ENCODE results near the gene SLC26A1.

SLC26A1 gene, protein sequence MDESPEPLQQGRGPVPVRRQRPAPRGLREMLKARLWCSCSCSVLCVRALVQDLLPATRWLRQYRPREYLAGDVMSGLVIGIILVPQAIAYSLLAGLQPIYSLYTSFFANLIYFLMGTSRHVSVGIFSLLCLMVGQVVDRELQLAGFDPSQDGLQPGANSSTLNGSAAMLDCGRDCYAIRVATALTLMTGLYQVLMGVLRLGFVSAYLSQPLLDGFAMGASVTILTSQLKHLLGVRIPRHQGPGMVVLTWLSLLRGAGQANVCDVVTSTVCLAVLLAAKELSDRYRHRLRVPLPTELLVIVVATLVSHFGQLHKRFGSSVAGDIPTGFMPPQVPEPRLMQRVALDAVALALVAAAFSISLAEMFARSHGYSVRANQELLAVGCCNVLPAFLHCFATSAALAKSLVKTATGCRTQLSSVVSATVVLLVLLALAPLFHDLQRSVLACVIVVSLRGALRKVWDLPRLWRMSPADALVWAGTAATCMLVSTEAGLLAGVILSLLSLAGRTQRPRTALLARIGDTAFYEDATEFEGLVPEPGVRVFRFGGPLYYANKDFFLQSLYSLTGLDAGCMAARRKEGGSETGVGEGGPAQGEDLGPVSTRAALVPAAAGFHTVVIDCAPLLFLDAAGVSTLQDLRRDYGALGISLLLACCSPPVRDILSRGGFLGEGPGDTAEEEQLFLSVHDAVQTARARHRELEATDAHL

DNA sequence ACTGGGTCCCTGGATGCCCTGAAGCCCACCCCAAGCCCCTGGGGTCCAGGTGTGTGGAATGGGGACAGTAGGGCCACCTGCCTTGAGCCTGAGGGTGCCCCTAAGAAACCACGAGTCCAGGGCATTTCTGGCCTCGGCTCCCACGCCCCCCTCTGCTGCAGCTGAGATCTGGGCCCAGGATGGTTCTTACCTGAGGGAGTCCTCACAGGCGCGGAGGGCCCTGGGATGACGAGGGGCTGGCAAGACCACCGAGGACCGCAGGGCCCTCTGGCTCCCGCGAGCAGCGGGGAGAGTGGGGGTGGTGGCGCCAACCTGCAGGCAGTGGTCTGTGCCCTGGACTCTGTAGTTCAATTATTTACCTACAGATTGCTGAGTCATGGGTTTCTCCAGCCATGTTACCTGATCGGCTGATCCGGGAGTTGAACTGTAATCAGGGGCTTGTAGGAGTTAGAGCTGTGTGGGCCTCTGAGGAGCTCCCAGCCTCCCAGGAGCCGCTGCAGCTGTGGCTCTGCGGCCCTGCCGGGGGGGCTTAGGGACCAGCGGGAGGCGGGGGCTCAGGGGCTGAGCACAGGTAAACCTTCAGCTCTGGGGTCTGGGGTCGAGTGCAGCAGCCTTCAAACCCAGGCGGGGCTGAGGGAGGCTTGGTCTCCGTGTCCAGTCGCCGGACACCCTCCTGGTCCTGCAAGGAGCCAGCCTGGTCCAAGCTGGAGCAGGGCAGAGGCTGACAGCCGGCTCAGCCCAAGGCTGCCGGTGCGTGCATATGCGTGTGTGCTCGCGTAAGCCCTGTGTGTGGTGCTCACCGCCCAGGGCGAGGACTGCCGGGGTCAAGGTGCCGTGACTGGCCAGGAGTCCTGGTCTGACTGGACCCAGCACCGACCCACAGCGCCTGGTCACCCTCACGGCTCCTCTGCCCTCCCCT lies at the start of gene SLC26A1:
SLC26A1 (minus strand) TSS at position 294 of the 919 bp plus-strand sequence. CDS start 1,701 bp downstream, outside the sequence.
- DNase-seq (ENCODE audit: low read depth in 2 of 2) = no peak

DNA sequence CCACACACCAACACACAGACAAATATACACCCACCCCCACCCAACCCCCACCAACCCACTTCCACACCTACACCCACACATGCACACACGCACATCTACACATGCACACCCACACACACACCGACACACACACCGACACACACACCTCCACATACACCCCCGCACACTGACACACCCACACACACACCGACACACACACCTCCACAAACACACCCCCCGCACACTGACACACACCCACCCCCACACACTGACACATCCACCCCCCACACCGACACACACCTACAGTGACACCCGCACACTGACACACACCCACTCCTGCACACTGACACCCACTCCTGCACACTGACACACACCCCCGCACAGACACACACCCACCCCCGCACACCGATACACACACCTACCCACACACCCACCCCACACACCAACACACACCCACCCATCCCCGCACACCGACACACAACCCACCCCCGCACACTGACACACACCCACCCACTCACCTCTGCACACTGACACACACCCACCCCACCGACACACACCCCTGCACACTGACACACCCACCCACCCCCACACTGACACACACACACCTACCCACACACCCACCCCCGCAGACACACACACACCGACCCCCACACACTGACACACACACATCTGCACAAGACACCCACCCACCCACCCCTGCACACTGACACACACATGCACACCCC lies 49.3 kb upstream of the SLC26A1 start:
- no peak for DNase-seq (ENCODE audit: low read depth in 2 of 2)

DNA sequence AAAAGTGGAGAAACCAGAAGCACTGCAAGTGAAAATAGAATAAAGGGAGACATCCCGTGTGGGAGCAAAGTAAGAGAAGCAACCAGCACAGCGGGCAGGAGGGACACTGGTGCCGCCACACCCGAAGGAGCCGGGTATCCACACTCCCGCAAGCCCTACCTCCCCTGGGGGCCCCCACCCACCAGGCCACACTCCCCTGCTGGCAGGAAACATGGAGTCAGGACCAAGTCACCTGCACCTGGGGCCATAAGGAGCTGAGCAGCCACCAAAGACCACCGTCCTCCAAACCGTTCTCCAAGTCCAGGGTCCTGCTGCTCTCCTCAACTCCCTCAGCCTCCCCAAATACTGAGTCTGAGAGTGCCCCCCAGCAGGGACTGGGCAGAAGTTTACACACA lies 48.7 kb upstream of the SLC26A1 start:
- DNase-seq (ENCODE audit: low read depth in 2 of 2) = no peak

DNA sequence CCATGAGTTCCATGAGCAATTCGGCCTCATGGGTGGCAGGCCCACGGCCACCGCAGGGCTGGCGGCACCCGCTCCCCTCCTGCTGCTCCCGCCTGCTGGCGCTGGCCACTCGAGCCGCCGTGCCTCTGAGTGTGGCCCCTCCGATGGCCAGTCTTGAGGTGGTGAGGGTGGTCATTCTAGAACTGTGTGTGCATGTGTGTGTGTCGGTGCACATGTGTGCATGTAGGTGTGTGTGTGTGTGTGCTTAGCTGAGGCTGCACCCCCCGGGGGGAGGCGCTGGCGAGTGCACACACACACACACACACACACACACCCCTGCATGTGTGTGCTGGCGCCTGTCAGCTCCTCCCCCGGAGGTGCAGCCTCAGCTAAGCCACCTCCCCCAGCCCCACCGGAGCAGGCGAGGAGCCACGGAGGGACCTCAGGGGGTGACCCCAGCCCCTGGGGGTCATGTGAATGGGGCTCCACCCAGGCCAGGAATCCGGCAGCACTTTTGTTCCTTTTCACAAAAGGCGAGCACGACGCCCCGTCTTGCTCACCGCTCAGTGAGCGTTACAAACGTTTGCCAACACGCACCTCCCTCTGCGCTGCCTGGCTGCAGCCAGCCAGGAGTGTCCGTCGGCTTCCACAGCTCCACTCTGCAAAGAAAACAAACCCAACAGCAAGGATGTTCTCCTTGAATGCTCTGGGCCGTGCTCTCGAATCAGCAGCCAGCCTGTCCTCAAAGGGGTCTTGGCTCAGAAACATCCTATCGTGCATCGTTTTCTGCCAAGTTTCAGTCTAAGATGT lies 48.1 kb upstream of the SLC26A1 start:
- DNase-seq (ENCODE audit: low read depth in 2 of 2) = no peak

DNA sequence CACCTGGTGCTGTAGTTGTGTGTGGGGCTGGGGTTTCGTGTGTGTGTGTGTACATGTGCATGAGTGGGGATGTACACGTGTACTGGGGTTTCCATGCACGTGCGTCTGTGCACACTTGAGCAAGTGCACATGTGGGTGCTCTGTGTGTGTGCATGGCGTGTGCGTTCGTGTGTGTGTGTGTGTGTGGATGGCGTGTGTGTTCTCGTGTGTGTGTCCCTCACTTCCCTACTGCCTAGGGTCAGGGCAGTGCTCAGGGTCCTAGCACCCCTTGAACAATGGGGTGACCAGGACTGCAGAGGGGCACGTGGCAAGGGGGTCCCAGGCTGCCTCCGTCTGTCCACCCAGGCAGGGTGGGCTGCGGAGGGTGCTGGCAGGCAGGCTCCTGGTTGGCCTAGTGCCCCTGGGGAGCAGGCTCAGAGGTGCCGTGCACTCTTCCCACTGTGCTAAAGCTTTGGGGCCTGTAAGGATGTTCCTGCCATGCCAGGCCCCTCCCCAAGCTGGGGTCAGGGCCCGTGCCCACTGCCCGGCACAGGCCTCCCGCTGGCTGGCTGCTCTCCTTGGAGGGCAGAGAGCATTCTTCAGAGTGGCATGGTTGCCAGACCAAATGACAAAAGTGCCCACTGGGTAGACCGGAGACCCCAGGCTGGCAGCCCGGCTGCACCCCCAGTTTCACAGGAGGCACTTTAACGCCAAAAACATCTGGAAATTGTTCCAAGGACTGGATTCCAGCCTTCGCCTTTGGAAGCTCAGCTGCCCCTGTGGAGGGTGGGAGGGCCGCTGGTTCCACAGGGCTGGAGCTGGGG lies 47.3 kb upstream of the SLC26A1 start:
- no peak for DNase-seq (ENCODE audit: low read depth in 2 of 2)

DNA sequence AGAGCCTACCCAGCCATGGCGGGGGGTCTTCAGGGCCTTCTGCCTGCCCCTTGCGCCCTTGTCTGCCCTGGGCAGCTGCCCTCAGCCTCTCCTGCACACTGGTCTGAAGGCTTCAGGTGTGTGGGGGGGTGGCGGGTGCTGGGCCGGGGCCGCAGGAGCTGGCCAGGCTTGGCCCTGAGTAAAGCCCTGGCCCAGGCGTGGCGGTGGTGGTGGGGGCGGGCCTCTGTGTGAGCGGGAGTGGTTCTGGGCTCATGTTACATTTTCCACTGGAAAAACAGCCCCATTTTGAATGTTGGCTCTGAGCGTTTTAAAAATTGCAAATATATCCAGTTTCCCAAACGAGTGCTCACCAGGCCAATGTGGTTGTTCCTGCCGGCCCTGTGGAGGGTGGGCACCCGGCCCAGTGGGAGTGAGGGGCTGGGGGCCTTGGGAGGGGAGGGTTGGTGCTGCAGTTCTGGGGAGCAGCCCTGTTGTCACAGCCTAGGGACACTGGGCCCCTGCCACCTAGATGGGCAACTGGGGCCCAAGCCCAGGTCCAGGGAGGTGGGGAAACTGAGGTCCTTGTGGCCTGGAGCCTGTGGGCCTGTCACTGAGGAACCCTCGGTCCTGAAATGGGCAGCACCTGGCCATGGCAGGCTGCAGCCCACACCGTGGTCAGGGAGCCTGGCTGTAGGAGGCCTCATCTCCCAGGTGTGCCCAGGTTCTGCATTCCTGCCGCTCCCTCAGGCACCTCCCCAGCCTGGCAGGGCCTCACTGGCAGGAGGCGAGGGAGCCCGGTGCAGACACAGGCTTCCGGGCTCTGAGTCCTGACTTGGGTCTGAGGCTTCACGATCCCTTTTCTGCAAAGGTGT lies 46.5 kb upstream of the SLC26A1 start:
- DNase-seq (ENCODE audit: low read depth in 2 of 2) = no peak

DNA sequence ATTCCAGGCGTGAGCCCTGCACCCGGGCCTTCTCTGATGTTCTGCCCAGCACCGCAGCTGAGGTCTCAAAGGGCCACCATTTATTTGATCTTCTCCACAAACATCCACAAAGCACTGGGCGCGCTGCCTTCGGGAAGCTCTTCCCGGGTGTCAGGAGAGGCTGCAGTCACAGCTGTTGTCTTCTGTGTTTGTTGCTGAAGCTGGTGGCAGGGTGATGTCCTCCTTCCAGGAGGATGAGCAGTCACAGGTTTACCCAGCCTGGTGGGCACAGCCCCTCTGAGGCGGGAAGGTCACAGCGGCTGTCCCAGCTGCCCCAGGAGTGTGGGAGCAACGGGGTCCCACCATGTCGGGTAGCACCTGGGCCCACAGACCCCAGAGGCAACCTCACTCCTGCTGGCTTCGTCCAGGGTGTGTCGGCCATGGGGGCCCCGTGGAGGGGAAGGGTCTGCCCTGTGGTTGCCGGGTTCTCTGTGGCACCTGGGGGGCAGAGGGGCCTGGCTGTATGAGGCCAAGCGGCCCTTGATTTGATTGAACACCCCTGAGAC lies 45.8 kb upstream of the SLC26A1 start:
- DNase-seq (ENCODE audit: low read depth in 2 of 2) = no peak

DNA sequence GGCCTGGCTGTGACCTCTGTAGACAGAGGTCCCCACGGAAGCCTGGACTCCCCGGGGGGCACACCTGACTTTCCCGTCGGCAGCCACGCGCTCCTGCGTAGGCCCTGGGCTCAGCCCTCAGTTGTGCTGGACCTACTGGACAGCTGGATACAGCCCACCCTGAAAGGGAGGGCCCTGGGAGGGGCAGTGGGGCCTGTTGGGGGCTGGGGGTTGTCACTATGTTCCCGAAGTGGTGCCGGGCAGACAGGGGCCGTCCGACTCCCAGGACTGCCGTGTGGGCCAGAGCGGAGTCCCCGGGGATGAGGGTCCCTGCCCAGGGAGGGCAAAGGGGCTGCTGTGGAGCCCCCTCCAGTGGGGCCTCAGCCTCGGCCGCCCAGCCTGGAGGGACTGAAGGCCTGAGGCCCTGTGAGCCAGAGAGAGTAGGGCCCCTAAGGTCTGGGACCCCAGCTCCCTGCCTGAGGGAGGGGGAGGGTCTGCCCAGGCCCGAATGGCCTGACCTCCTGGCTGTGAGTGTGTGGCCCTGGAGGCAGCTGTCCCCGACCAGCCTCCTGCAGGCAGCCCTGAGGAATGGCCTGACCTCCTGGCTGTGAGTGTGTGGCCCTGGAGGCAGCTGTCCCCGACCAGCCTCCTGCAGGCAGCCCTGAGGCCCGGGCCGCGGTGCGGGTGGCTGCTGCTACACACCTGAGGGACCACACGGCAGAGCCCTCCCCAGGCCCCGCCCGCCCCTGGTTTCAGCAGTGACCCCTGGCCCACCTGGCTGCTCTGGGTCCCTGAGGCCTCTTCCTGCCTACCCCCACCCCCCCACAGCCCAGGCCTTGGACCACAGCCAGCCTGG lies 44.0 kb upstream of the SLC26A1 start:
- no peak for DNase-seq (ENCODE audit: low read depth in 2 of 2)

DNA sequence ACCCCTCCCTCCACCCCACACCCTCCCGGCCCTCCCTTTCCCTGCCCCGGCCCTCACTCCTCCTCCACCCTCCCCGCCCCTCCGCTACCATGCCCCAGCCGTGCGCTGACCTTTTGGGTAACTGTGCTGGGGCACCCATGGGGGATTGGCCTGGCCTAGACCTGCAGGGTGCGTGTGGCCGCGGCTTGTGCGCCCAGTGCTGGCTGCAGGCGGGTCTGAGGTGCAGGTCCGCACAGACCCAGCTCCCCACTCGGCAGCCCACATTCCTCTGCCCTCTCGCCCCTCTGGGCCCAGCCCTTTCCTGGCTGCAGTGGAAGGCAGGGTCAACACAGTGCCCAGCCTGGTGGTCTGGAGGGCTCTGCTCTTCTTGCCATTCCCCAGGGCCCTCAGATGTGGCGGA lies 42.9 kb upstream of the SLC26A1 start:
- no peak for DNase-seq (ENCODE audit: low read depth in 2 of 2)

DNA sequence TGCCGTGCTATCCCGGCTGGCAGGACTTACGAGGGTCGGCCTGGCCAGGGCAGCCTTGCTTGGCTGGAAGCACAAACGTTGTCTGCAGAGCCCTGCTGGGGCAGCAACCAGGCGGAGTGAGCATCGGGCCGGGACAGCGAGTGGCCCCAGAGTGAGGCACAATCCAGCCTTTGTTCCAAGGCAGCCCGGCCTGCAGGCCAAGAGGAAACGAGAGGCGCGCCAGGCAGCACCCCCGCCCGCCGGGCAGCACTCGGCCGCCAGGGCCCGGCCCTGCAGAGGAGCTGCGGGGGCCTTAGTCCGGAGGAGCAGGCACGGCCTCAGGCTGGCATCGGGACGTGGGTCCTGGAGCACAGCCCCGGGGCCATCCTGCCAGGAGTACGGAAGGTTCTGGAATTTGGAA lies 42.3 kb upstream of the SLC26A1 start:
- no peak for DNase-seq (ENCODE audit: low read depth in 2 of 2)

DNA sequence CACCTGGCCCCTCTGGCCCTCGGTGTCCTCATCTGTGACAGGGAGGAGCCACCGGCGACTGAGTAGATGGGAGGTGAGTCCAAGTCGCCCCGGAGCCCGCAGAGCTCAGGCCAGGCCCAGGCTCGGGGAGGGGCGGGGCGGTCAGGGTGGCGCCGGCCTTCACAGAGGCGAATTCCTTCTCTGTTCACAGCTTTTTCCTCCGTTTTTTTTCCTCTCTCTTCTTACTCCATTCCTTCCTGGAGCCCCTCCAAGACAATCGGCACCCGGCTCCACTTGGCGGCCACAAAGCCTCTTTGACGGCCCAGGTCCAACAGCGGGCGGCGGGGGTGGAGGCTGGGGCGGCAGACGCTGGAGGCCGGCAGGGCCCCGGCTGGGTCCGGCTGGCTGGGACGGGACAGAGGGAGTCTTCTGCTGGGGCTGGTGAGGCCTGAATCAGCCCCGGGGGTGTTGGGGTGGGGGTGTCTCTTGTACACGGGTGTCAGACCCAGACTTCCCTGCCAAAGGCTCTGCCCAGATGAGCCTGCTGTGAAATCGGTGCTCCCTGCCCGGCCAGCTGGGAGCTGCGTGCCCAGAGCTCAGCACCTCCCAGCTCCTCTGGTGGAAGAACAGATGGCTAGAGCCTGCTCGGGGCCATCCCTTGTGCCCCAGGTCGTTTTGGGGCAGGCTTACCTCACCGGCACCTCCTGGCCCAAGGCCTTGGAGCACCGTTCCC lies 40.8 kb upstream of the SLC26A1 start:
- DNase-seq (ENCODE audit: low read depth in 2 of 2) = no peak

DNA sequence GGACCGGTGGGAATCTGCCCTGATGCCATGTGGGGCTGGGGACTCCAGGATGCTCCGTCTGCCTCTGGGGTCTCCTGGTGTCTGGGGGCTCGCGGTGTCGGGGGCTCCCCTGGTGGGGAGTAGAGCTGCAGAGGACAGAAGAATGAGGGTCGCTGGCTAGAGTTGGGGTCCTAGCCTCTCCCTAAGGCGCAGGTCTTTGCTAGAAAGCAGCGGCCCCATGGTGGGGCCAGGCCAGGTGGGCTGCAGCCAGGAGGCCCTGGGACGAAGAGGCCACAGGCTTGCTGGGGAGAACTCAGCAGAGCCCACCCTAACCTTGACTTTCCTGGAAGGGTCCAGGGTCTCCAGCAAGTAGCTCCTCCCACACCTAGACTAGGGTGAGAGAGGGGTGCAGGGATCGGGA lies 39.7 kb upstream of the SLC26A1 start:
- no peak for DNase-seq (ENCODE audit: low read depth in 2 of 2)

DNA sequence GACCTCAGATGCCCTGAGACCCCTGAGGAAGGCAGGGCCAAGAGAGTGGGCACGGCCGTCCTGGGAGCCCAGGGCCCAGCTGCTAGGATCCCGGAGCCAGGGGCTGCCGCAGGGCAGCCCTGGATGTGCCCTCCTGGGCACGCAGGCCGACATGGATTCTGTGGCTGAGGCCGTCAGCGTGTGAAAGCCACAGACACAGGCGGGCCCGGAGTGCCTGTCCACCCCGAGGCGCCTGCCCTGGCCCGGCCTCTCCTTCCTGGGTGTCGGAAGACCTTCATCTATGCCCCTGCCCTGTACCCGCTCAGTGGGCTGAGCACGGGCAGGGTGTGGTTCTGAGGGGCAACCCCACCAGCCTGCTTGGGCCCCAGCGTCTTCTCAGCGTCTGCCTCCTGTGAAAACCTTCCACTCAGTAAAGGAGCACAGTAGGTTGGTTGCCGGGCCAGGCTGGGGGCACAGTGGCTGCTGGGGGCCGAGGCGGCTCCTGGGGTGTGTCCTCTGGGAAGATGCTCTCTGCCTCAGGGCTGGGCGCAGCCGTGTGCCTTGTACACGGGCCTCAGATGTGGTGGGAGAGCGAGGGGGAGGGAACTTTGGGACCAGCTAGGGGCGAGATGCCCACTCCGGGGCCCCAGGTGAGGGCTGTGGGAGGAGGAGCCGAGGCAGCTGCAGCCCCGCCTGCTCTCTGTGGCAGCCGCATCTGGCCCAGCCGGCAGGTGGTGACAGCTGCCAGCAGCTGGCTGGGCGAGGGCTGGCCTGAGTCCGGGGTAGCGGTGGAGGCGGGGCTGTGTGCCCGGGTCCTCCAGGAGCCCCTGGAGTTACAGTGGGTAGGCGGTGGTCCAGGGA lies 39.0 kb upstream of the SLC26A1 start:
- no peak for DNase-seq (ENCODE audit: low read depth in 2 of 2)

DNA sequence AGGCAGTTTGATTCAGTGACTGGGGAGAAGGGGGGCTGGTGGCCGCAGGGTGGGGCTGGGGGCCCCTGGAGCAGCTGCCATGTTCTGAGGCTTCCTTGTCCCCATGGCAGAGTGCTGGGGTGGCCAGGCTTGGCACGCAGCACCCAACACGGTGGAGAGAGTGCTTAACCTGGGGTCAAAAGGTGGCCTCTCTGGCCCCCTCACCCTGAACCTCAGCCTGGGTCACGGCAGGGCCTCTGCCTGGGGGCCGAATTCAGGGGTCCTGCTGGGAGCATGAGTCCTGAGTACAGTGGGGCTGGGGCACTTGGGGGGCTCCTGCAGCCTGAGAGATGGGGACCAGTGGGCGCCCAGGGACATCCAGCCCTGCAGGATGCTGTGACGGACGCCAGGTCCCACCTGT lies 38.1 kb upstream of the SLC26A1 start:
- DNase-seq (ENCODE audit: low read depth in 2 of 2) = no peak

DNA sequence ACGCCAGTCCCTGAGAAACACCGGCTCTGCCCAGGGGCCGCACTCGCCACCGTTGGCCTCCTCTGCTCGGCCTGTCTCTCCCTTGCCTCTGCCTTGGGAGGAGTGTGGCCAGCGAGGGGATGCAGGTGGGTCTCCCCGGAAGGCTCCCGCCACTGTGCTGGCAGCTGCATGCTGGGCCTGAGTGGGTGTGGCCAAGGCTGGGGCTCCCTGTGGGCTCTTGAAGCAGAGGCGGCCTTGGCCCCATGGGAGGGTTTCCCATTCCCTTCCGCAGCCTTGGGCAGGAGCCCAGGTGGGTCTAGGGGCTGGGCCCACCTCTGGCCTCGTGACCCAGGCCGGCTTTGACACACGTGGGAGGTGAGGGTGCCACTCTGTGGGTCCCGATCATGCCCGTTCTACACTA lies 37.4 kb upstream of the SLC26A1 start:
- no peak for DNase-seq (ENCODE audit: low read depth in 2 of 2)

DNA sequence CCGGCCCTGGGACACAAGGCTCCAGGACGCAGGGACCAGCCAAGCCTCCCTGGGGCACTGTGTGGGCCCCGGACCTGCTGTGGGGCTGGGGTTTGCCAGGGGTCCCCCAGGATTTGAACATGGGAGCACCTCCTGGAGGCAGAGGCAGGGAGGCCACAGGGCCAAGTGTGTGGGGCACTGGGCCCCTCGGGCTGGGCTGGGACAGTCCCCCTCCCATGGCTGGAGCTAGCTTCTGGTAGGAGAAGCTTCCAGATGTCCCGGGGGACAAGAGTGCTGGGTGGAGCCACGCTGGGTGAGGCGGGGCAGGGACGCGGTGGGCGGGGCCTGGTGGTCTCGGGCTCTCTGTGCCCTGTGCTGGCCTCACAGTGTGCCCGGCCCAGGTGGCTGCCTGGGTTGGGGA lies 36.8 kb upstream of the SLC26A1 start:
- no peak for DNase-seq (ENCODE audit: low read depth in 2 of 2)
